A549 (cell line): ENCODE measurements around the gene MMP2. TPM values are rescaled to one million over a fixed set of nuclear protein-coding genes. Genes with fewer than 3 reads are reported as not detected.

Experiments
- ATAC-seq, 2 experiments: fragments of 200-7000 bp in 1 of 2; fragments of >200 bp in 1 of 2; cut with Nextera tagmentation in 1 of 2; cut with Tn5 transposase in 1 of 2; 3 replicates each; pipeline versions ENCODE4 v1.8.0 to v1.9.1; 2018 to 2020; ENCODE audit warnings: mild to moderate bottlenecking in 1 of 2, moderate library complexity in 1 of 2
- CTCF ChIA-PET: fragments of 300-600 bp; sonication (Branson Sonifier 250); formaldehyde crosslinking; extraction: SDS; loops from one replicate; lab custom pipeline; 2021; ENCODE audit warnings: antibody characterized with exemption, inconsistent platforms; lab: Yijun Ruan, JAX
- POLR2A ChIA-PET: fragments of 350-600 bp; formaldehyde crosslinking; extraction: SDS; loops from one replicate; lab custom pipeline; 2021; ENCODE audit warnings: antibody characterized with exemption, inconsistent platforms; lab: Yijun Ruan, JAX
- DNase-seq, 2 experiments: peaks; one replicate each; pipeline versions ENCODE4 v3.0.0 to v3.0.0-alpha.2; 2011 to 2016; ENCODE audit warnings: low read depth in 1 of 2, low spot score in 1 of 2
- FAIRE-seq: peaks from 2 replicates; lab custom pipeline; 2011; peaks lifted over from hg19 to GRCh38; lab: Jason Lieb, UNC
- H3K27ac ChIP-seq, 2 experiments: fragments of >200 bp; sonication (Bioruptor Twin); formaldehyde crosslinking; 3 replicates each; pipeline ENCODE4 v1.5.1; 2016 to 2017
- H3K4me1 ChIP-seq: fragments of >200 bp; sonication (Bioruptor Twin); formaldehyde crosslinking; 3 replicates; pipeline ENCODE4 v1.6.1; 2016
- H3K4me2 ChIP-seq: fragments of >200 bp; sonication (Bioruptor Twin); formaldehyde crosslinking; 3 replicates; pipeline ENCODE4 v1.6.1; 2016
- H3K4me3 ChIP-seq: fragments of >200 bp; sonication (Bioruptor Twin); formaldehyde crosslinking; 3 replicates; pipeline ENCODE4 v1.5.1; 2016
- H3K9me3 ChIP-seq: fragments of >200 bp; sonication (Bioruptor Twin); formaldehyde crosslinking; 3 replicates; pipeline ENCODE4 v1.6.1; 2016
- ATOH8 ChIP-seq: fragments of 250-450 bp; sonication (Bioruptor Pico); IDR thresholded peaks from 2 replicates; pipeline ENCODE4 v1.5.0; 2020; ENCODE audit warnings: low read depth, mild to moderate bottlenecking, moderate library complexity
- BCL3 ChIP-seq: fragments of >200 bp; sonication (Bioruptor Twin); formaldehyde crosslinking; IDR thresholded peaks from 3 replicates; pipeline ENCODE4 v1.6.1; 2016
- CBX8 ChIP-seq: fragments of 200-600 bp; sonication (generic); IDR thresholded peaks from 2 replicates; pipeline ENCODE4 v1.6.1; 2016
- CHD2 ChIP-seq: fragments of 150-350 bp; IDR thresholded peaks from 2 replicates; pipeline ENCODE4 v1.6.1; 2014; ENCODE audit warnings: low read length; ENCODE audit not compliant: partially characterized antibody
- CTCF ChIP-seq: fragments of >200 bp; sonication (Bioruptor Twin); formaldehyde crosslinking; IDR thresholded peaks from 3 replicates; pipeline ENCODE4 v1.5.1; 2016
- E2F6 ChIP-seq: IDR thresholded peaks from 2 replicates; pipeline ENCODE4 v1.6.1; 2012; ENCODE audit warnings: low read depth, borderline replicate concordance
- ELK1 ChIP-seq: fragments of 150-350 bp; IDR thresholded peaks from 2 replicates; pipeline ENCODE4 v1.6.1; 2014; ENCODE audit warnings: low read depth, mild to moderate bottlenecking, low read length
- ESRRA ChIP-seq: fragments of 150-350 bp; IDR thresholded peaks from 2 replicates; pipeline ENCODE4 v1.6.1; 2014; ENCODE audit warnings: mild to moderate bottlenecking, low read length, borderline replicate concordance
- FOXS1 ChIP-seq: fragments of 250-450 bp; sonication (Bioruptor Pico); IDR thresholded peaks from 2 replicates; pipeline ENCODE4 v1.5.0; 2020; ENCODE audit warnings: mild to moderate bottlenecking, moderate library complexity
- GATA3 ChIP-seq: IDR thresholded peaks from 2 replicates; pipeline ENCODE4 v1.6.1; 2012; ENCODE audit warnings: borderline replicate concordance
- HDAC2 ChIP-seq: fragments of 200-600 bp; sonication (generic); IDR thresholded peaks from 2 replicates; pipeline ENCODE4 v1.6.1; 2016
- HMGXB4 ChIP-seq: fragments of 250-450 bp; sonication (Bioruptor Pico); IDR thresholded peaks from 2 replicates; pipeline ENCODE4 v1.5.0; 2021; ENCODE audit warnings: mild to moderate bottlenecking, moderate library complexity, borderline replicate concordance
- HOXA7 ChIP-seq: fragments of 250-450 bp; sonication (Bioruptor Pico); IDR thresholded peaks from 2 replicates; pipeline ENCODE4 v1.5.0; 2020; ENCODE audit warnings: mild to moderate bottlenecking, moderate library complexity
- HOXB13 ChIP-seq: fragments of 250-450 bp; sonication (Bioruptor Pico); IDR thresholded peaks from 2 replicates; pipeline ENCODE4 v1.5.0; 2020; ENCODE audit warnings: low read depth, mild to moderate bottlenecking, moderate library complexity
- HOXB5 ChIP-seq: fragments of 250-450 bp; sonication (Bioruptor Pico); IDR thresholded peaks from 2 replicates; pipeline ENCODE4 v1.5.0; 2020; ENCODE audit warnings: mild to moderate bottlenecking, moderate library complexity
- KDM1A ChIP-seq: fragments of 200-600 bp; sonication (generic); IDR thresholded peaks from 2 replicates; pipeline ENCODE4 v1.6.1; 2016; ENCODE audit warnings: low read depth, mild to moderate bottlenecking
- KDM5A ChIP-seq: fragments of 200-600 bp; sonication (generic); IDR thresholded peaks from 2 replicates; pipeline ENCODE4 v1.6.1; 2016; ENCODE audit warnings: antibody characterized with exemption, mild to moderate bottlenecking
- MAZ ChIP-seq: fragments of 150-350 bp; IDR thresholded peaks from 2 replicates; pipeline ENCODE4 v1.6.1; 2014; ENCODE audit warnings: antibody characterized with exemption, low read depth, low read length, borderline replicate concordance
- MYC ChIP-seq: IDR thresholded peaks from 2 replicates; pipeline ENCODE4 v1.6.1; 2012; ENCODE audit warnings: mild to moderate bottlenecking, inconsistent platforms, low read length, improper control_type of control experiment, borderline replicate concordance
- PBX3 ChIP-seq: IDR thresholded peaks from 2 replicates; pipeline ENCODE4 v1.6.1; 2012
- PHF8 ChIP-seq: fragments of 200-600 bp; sonication (generic); IDR thresholded peaks from 2 replicates; pipeline ENCODE4 v1.6.1; 2016; ENCODE audit warnings: low read depth, mild to moderate bottlenecking, antibody characterized with exemption, moderate library complexity, borderline replicate concordance
- POLR2AphosphoS2 ChIP-seq: conservative IDR thresholded peaks from 2 replicates; pipeline ENCODE4 v1.6.1; 2012; ENCODE audit warnings: low read length, improper control_type of control experiment, inconsistent platforms
- RAD21 ChIP-seq, 2 experiments: fragments of >200 bp in 1 of 2; sonication (Bioruptor Twin) in 1 of 2; formaldehyde crosslinking in 1 of 2; IDR thresholded peaks in 1 of 2; conservative IDR thresholded peaks in 1 of 2; 2 replicates in 1 of 2; 3 replicates in 1 of 2; pipeline ENCODE4 v1.6.1; 2012 to 2018; ENCODE audit warnings: inconsistent platforms in 1 of 2
- RARB ChIP-seq: fragments of 250-450 bp; sonication (Bioruptor Pico); IDR thresholded peaks from 2 replicates; pipeline ENCODE4 v1.8.0; 2021; ENCODE audit warnings: mild to moderate bottlenecking, moderate library complexity
- RNF2 ChIP-seq: fragments of 200-600 bp; sonication (generic); IDR thresholded peaks from 2 replicates; pipeline ENCODE4 v1.6.1; 2016; ENCODE audit warnings: low read depth, mild to moderate bottlenecking, antibody characterized with exemption, moderate library complexity, borderline replicate concordance
- TFCP2L1 ChIP-seq: fragments of 250-450 bp; sonication (Bioruptor Pico); IDR thresholded peaks from 2 replicates; pipeline ENCODE4 v1.5.0; 2021; ENCODE audit warnings: mild to moderate bottlenecking
- WGBS: methylation state at CpG from one replicate; pipeline ENCODE4 v1.1.6; 2017; ENCODE audit errors: missing lambda C conversion rate; 5-methylcytosine and 5-hydroxymethylcytosine counted together
- polyA plus RNA-seq, 4 experiments: library from polyadenylated mRNA; depleted of rRNA in 3 of 4; stranded (reverse); fragments of >200 nt; fragmentation: RNase III in 1 of 4; extraction: RNeasy Plus Mini Kit Qiagen cat#74134 plus additional on column Dnase treatment in 1 of 4; gene quantifications; 2 replicates in 3 of 4; 3 replicates in 1 of 4; pipeline ENCODE4 v1.2.3, GENCODE V29; 2011 to 2017

MMP2 gene
- polyA plus RNA-seq, 2 of the 4 experiments (the other 2 are of a cell fraction) = 11.5 to 11.8 TPM

- ATAC-seq = no peak
- TF ChIP-seq RNF2 (no peak), HMGXB4 (CRISPR knock-in tag) (no peak), ATOH8 (no peak), KDM1A (no peak), PBX3 (no peak), E2F6 (no peak), HDAC2 (no peak), RAD21 (conservative IDR thresholded peaks at IDR 0.05 in 1 of 2, IDR thresholded peaks at IDR 0.05 in 1 of 2) (no peak), HOXA7 (no peak), HOXB13 (CRISPR knock-in tag) (no peak), BCL3 (no peak), ESRRA (no peak), FOXS1 (CRISPR knock-in tag) (no peak), GATA3 (no peak), TFCP2L1 (CRISPR knock-in tag) (no peak), CBX8 (no peak)
- FAIRE-seq = no peak
- ChIA-PET CTCF (interaction anchor here (0.7 to 5.5 kb wide), 4 partner anchors 10 to 41 kb away, joined by 3 to 54 read pairs (median 6); no protein-coding TSS in a partner anchor), POLR2A (no interaction called here)
- Histone ChIP-seq H3K4me3 (no peak overlapping the region), H3K4me2 (no peak overlapping the region), H3K9me3 (no peaks in the 10 kb centered on the region), H3K4me1 (peaks cover 13% of the 10 kb centered on the region), H3K27ac (no peak overlapping the region)
- 77% methylated on average over 10 of the region's 10 CpGs for WGBS
- no peak for DNase-seq
Observed at GRCh38 chr16:55505333-55506015, 26.5 kb downstream of the MMP2 start.

- Histone ChIP-seq H3K4me2 (no peak overlapping the region), H3K4me3 (no peak overlapping the region), H3K27ac (no peak overlapping the region), H3K4me1 (peaks cover 13% of the 10 kb centered on the region), H3K9me3 (no peaks in the 10 kb centered on the region)
- DNase-seq (no peak), ATAC-seq (no peak), FAIRE-seq (no peak)
- CTCF ChIA-PET = interaction anchor here (1.5 to 1.9 kb wide), 2 partner anchors 38 to 41 kb away, joined by 3 to 10 read pairs; no protein-coding TSS in a partner anchor
- WGBS = 47% methylated on average over 7 of the region's 7 CpGs
- POLR2A ChIA-PET = no interaction called here
- TF ChIP-seq ELK1 (no peak), KDM5A (no peak), POLR2AphosphoS2 (no peak), BCL3 (no peak), MAZ (no peak), PHF8 (no peak), CHD2 (no peak), RARB (CRISPR knock-in tag) (no peak), HOXB13 (CRISPR knock-in tag) (no peak), RNF2 (no peak), CTCF (no peak), KDM1A (no peak), MYC (no peak), HOXB5 (no peak)
Observed at GRCh38 chr16:55506083-55506482, 27.1 kb downstream of the MMP2 start.
